Activated T-cell treated with anti-CD3 and anti-CD28 coated beads for 24 hours (primary cell): ENCODE results near the gene CACNB2.
"Not testable (repeated sequence)": the region's sequence is repeated elsewhere in the genome, so short reads cannot be mapped to it uniquely, and the experiment has no call there.

Experiments
- DNase-seq: peaks from one replicate; pipeline ENCODE4 v3.0.0-alpha.2; 2020; ENCODE audit warnings: low read depth

The CACNB2 gene

GRCh38 chr10:18401416-18402195 is 261.4 kb downstream of the CACNB2 start:
- no peak for DNase-seq

- DNase-seq, result no peak
Measured at GRCh38 chr10:18402853-18403252, 262.6 kb downstream of the CACNB2 start.

- no peak for DNase-seq
Measured at GRCh38 chr10:18404530-18404929, 264.3 kb downstream of the CACNB2 start.

- no peak for DNase-seq
Measured at GRCh38 chr10:18406136-18406535, 265.9 kb downstream of the CACNB2 start.

DNA sequence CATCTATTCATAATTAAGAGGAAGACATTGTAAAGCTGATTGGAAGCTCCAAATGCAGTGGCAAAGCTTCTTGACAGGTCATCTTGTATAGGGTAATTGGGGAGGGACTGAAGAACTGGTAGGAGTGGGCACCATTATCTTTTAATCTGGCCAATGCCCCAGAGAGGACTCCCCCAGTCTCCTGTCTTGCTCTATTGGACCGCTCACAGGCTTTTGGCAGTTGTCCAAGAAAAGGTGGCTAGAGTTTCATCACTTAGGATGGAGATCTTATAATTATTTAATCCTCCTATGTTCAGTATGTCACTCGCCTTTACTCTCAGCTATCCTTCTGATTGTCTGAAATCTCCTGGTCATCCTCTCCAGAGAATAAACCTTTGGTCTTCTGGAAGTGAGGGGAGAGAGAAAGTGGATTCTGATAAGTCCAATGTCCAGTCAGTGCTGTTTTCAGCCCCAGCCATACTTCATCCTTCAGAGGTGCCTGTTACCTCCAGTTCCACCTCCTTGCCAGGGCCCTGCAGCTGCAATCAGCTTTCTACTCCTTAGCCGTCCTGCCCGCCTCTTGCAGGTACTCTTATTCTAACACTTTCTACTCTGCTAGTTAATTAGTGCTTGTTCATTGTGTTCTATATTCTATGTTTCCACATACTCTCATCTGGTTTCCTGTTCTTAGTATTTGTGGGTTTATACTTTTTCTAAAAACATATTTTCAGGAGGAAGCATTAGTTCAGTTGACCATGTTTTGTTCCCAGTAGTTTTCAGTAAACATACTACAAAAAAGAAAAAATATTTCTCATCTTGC is 269.6 kb downstream of the CACNB2 start:
- DNase-seq, result no peak

- no peak for DNase-seq
Measured at GRCh38 chr10:18414061-18414460, 273.8 kb downstream of the CACNB2 start.

DNA sequence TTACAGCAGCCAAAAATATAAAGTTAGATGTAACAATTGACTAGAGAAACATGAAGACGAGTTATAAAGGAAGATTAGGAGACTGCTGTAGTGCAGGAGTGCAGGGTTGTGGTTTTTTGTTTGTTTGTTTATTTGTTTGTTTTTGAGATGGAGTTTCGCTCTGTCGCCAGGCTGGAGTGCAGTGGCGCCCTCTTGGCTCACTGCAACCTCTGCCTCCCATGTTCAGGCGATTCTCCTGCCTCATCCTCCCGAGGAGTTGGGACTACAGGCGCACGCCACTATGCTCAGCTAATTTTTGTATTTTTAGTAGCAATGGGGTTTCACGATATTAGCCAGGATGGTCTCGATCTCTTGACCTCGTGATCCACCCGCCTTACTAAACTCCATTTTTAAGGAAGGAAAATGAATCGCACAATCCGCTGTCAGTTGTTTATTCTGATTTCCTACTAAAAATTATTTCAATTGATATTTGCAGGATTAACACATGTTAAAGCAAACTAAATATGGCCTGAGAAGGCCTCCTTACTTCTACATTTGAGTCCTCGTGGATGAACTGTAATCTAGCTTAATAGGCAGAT is 277.8 kb downstream of the CACNB2 start:
- DNase-seq, result no peak

- DNase-seq, result no peak
Measured at GRCh38 chr10:18418541-18419215, 278.5 kb downstream of the CACNB2 start.

DNA sequence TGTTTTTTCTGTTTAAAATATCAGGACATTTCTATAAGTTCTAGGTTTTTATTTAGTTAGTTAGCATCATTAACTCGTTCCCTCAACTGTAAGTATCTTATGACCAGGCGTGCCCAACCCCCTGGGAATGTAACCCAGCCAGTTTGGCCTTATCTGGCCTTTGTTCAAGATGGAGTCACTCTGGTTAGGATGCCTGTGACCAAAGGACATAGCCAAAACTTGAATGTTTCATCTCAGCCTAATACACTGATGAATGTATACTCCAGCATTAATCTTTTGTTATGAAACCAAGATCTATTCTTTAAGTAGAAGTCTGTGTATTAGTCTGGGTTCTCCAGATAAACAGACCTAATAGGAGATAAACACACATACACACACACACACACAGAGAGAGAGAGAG is 279.7 kb downstream of the CACNB2 start:
- no peak for DNase-seq

DNA sequence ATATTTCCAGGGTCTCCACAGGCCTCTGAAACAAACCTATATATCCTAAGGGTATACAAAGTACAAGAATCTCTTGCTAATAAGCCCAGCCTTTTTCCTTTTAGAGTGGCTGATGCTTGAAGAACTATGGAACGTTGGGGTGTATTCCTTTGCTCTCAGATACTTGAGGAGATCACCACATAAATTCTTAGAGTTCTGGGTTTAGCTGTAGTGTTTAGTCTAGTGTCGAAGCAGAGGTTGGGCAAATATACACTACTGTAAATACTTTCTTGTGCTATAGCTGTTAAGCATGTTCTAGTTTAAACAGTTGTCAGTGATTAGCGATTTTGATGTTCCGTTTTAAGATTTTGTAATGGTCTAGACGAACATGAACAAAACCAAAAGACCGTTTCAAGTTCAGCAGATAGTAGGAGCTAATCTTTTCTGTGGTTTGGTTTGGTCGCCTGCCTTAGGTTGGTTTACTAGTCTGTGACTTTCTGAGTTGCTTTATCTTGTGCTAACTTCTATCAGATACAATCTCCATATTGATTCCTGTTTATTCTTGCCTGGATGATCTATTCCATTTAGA is 281.6 kb downstream of the CACNB2 start:
- DNase-seq, result no peak

GRCh38 chr10:18423058-18423637 is 282.9 kb downstream of the CACNB2 start:
- no peak for DNase-seq

GRCh38 chr10:18424200-18424599 is 284.0 kb downstream of the CACNB2 start:
- DNase-seq, result no peak

GRCh38 chr10:18429335-18429734 is 289.1 kb downstream of the CACNB2 start:
- no peak for DNase-seq

- no peak for DNase-seq
Measured at GRCh38 chr10:18436902-18437301, 296.7 kb downstream of the CACNB2 start.

DNA sequence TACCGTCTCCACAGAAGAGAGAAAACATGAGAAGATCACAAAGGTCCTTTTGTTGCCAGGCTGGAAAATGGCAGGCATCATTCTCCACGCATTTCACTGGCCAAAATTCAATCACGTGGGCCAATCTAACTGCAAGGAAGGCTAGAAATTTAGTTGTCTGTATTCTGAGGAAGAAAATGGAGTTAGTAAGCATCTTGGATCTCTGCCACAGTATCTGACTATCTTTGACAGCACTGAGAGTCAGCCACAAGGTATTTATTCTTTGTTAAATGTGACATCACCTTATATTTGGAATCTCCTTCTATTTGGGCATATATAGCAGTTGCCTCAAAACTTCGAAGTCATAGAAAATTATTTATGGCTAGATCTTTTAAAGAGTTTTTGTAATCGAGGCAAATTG is 297.3 kb downstream of the CACNB2 start:
- no peak for DNase-seq

GRCh38 chr10:18438361-18439126 is 298.3 kb downstream of the CACNB2 start:
- no peak for DNase-seq

GRCh38 chr10:18439601-18440000 is 299.4 kb downstream of the CACNB2 start:
- DNase-seq, result no peak

DNA sequence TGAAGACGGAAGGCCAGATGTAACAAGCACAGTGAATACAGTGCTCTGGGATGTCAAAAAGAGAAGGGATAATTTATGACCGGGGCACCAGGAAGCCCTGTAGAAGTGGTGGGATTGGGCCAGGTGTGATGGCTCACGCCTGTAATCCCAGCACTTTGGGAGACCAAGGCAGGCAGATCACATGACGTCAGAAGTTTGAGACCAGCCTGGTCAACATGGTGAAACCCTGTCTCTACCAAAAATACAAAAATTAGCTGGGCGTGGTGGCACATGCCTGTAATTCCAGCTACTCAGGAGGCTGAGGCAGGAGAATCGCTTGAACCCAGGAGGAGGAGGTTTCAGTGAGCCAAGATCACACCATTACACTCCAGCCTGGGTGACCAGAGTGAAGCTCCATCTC is 305.4 kb downstream of the CACNB2 start:
- not testable (repeated sequence) for DNase-seq

- DNase-seq, result no peak
Measured at GRCh38 chr10:18446205-18446604, 306.0 kb downstream of the CACNB2 start.

- DNase-seq, result no peak
Measured at GRCh38 chr10:18449611-18450026, 309.4 kb downstream of the CACNB2 start.

- DNase-seq, result no peak
Measured at GRCh38 chr10:18450298-18450697, 310.1 kb downstream of the CACNB2 start.
